Esophagus squamous epithelium (tissue), 5 donors: ENCODE data around the gene SCN8A. TPM values are rescaled to one million over a fixed set of nuclear protein-coding genes. Genes with fewer than 3 reads are reported as not detected.
A peak's percentile ranks its signal among the peaks of the same experiment; 100 is the strongest.

Experiments
- DNase-seq: peaks from one replicate; lab custom pipeline; 2025; lab: John Stamatoyannopoulos, UW
- H3K27ac ChIP-seq, 4 donors: fragments of 200-600 bp; sonication (generic); one replicate each; pipeline ENCODE4 v1.5.1; 2016 to 2019; ENCODE audit warnings: mild to moderate bottlenecking in 1 of 4
- H3K27me3 ChIP-seq, 4 donors: fragments of 200-600 bp; sonication (generic); 1 replicate in 3 of 4; 2 replicates in 1 of 4; pipeline versions ENCODE4 v1.5.1 to v1.6.0; 2017 to 2021; ENCODE audit warnings: antibody characterized with exemption in 1 of 4
- H3K36me3 ChIP-seq, 3 donors: fragments of 200-600 bp; sonication (generic); one replicate each; pipeline ENCODE4 v1.5.1; 2016 to 2019
- H3K4me1 ChIP-seq, 3 donors: fragments of 200-600 bp; sonication (generic); one replicate each; pipeline ENCODE4 v1.5.1; 2017 to 2019
- H3K4me3 ChIP-seq, 4 donors: fragments of 200-600 bp; sonication (generic); 1 replicate in 3 of 4; 2 replicates in 1 of 4; pipeline ENCODE4 v1.5.1; 2016 to 2019; ENCODE audit warnings: mild to moderate bottlenecking in 2 of 4, moderate library complexity in 1 of 4
- H3K9me3 ChIP-seq, 3 donors: fragments of 200-600 bp; sonication (generic); one replicate each; pipeline ENCODE4 v1.5.1; 2016 to 2019
- CTCF ChIP-seq, 6 experiments: fragments of 450-650 bp in 4 of 6; fragments of 200-600 bp in 2 of 6; sonication (generic) in 2 of 6; IDR thresholded peaks; one replicate each; pipeline ENCODE4 v1.5.1; 2016 to 2019; ENCODE audit warnings: antibody characterized with exemption in 6 of 6, mild to moderate bottlenecking in 4 of 6, moderate library complexity in 4 of 6
- POLR2A ChIP-seq, 4 donors: fragments of 450-650 bp; IDR thresholded peaks; one replicate each; pipeline ENCODE4 v1.6.1; 2017; ENCODE audit warnings: antibody characterized with exemption in 4 of 4, mild to moderate bottlenecking in 4 of 4, moderate library complexity in 3 of 4
- WGBS, 2 donors: methylation state at CpG; one replicate each; pipeline ENCODE4 v1.1.5; 2018; 5-methylcytosine and 5-hydroxymethylcytosine counted together
- intact Hi-C: fragments of 100-400 bp; cut with DNase I; formaldehyde crosslinking; loops from one replicate; pipeline ENCODE4 v1.15.0; 2022
- total RNA-seq, 4 donors: library from RNA; depleted of rRNA; stranded (reverse); fragments of >200 nt; gene quantifications; one replicate each; pipeline ENCODE4 v1.1.0, GENCODE V29; 2016
- donor health status: DM: yes; HTN: yes; CAD: no.

Gene SCN8A
- total RNA-seq, 4 donors from 2014 or later: 0.11 to 1.1 (median 0.40) TPM

GRCh38 chr12:51592034-51592705, 1.1 kb downstream of the SCN8A start:
- DNase-seq: no peak
- Histone ChIP-seq H3K36me3 (no peaks in the 10 kb centered on the region), H3K4me1 (peaks cover 9 to 19% (median 11%) of the 10 kb centered on the region in 3 donors), H3K9me3 (no peaks in the 10 kb centered on the region), H3K4me3 (peak overlapping the region in 1 of 4 donors; percentile 63), H3K27me3 (peaks cover 3 to 59% (median 6%) of the 10 kb centered on the region in 4 donors), H3K27ac (no peak overlapping the region)
- TF ChIP-seq POLR2A (IDR thresholded peaks at IDR 0.05) (no peak), CTCF (IDR thresholded peaks at IDR 0.05) (no peak)
- intact Hi-C loops: no loop called here
- WGBS, 2 donors: 6% methylated on average over 6 to 8 of the region's 11 CpGs

- Histone ChIP-seq H3K27me3 (peaks cover 3 to 65% (median 6%) of the 10 kb centered on the region in 4 donors), H3K9me3 (no peaks in the 10 kb centered on the region), H3K4me1 (peaks cover 9 to 19% (median 11%) of the 10 kb centered on the region in 3 donors), H3K36me3 (no peaks in the 10 kb centered on the region), H3K27ac (no peak overlapping the region), H3K4me3 (no peak overlapping the region)
- intact Hi-C loops: no loop called here
- no peak for TF ChIP-seq POLR2A (IDR thresholded peaks at IDR 0.05)
- TF ChIP-seq CTCF (IDR thresholded peaks at IDR 0.05): no peak
- 96% methylated on average over 2 of the region's 2 CpGs; no CpG with 5 or more reads in 1 of the 2 donors for WGBS, 2 donors
- DNase-seq: no peak
Measured at GRCh38 chr12:51593021-51593420, 2.0 kb downstream of the SCN8A start.

- 8 to 9% methylated on average over 5 of the region's 5 CpGs for WGBS, 2 donors
- Histone ChIP-seq H3K27ac (no peak overlapping the region), H3K9me3 (no peaks in the 10 kb centered on the region), H3K4me1 (peaks cover 9 to 19% (median 11%) of the 10 kb centered on the region in 3 donors), H3K4me3 (no peak overlapping the region), H3K27me3 (peaks cover 3 to 70% (median 6%) of the 10 kb centered on the region in 4 donors), H3K36me3 (no peaks in the 10 kb centered on the region)
- intact Hi-C loops: no loop called here
- no peak for TF ChIP-seq POLR2A (IDR thresholded peaks at IDR 0.05)
- TF ChIP-seq CTCF (IDR thresholded peaks at IDR 0.05): no peak
- no peak for DNase-seq
Measured at GRCh38 chr12:51593539-51593938, 2.5 kb downstream of the SCN8A start.

- no peak for DNase-seq
- H3K27me3 ChIP-seq: peaks cover 0 to 26% (median under 1%) of the 10 kb centered on the region in 4 donors
Measured at GRCh38 chr12:51598156-51598555, 7.1 kb downstream of the SCN8A start.

GRCh38 chr12:51600721-51601120, 9.7 kb downstream of the SCN8A start:
- H3K9me3 ChIP-seq: no peaks in the 10 kb centered on the region
- no peak for DNase-seq
- TF ChIP-seq CTCF (IDR thresholded peaks at IDR 0.05): no peak
- TF ChIP-seq POLR2A (IDR thresholded peaks at IDR 0.05): no peak
- H3K36me3 ChIP-seq: no peaks in the 10 kb centered on the region
- peaks cover 0 to 16% (median 0%) of the 10 kb centered on the region in 4 donors for H3K27me3 ChIP-seq
- H3K4me3 ChIP-seq: no peak overlapping the region
- intact Hi-C loops: no loop called here
- 45 to 63% methylated on average over 1 of the region's 1 CpG for WGBS, 2 donors
- no peak overlapping the region for H3K27ac ChIP-seq
- no peaks in the 10 kb centered on the region for H3K4me1 ChIP-seq

More at GRCh38 chr12:51598156-51598555, 7.1 kb downstream of the SCN8A start:
- 54 to 66% methylated on average over 4 of the region's 4 CpGs for WGBS, 2 donors
- Histone ChIP-seq H3K9me3 (no peaks in the 10 kb centered on the region), H3K4me1 (no peaks in the 10 kb centered on the region), H3K27ac (no peak overlapping the region), H3K4me3 (no peak overlapping the region), H3K36me3 (no peaks in the 10 kb centered on the region)
- TF ChIP-seq POLR2A (IDR thresholded peaks at IDR 0.05): no peak
- intact Hi-C loops: no loop called here
